CD4-positive, alpha-beta T cell treated with Interleukin-12 subunit alpha and Interleukin-12 subunit beta, for 1 hour (primary cell): ENCODE data around the gene CENPH.
"Not testable (repeated sequence)": the region's sequence is repeated elsewhere in the genome, so short reads cannot be mapped to it uniquely, and the experiment has no call there.

Experiments
- DNase-seq: peaks from one replicate; pipeline ENCODE4 v3.0.0-alpha.2; 2020

The CENPH gene, protein sequence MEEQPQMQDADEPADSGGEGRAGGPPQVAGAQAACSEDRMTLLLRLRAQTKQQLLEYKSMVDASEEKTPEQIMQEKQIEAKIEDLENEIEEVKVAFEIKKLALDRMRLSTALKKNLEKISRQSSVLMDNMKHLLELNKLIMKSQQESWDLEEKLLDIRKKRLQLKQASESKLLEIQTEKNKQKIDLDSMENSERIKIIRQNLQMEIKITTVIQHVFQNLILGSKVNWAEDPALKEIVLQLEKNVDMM

GRCh38 chr5:69189162-69190086 is at the start of gene CENPH:
TSS of gene CENPH (plus strand) at chr5:69189583. CDS start at chr5:69189635, 52 bp downstream.
- peak; percentile 92 for DNase-seq

GRCh38 chr5:69140239-69140638 is 49.1 kb upstream of the CENPH start:
- not testable (repeated sequence) for DNase-seq

- no peak for DNase-seq
Measured at GRCh38 chr5:69140827-69141226, 48.6 kb upstream of the CENPH start.

DNA sequence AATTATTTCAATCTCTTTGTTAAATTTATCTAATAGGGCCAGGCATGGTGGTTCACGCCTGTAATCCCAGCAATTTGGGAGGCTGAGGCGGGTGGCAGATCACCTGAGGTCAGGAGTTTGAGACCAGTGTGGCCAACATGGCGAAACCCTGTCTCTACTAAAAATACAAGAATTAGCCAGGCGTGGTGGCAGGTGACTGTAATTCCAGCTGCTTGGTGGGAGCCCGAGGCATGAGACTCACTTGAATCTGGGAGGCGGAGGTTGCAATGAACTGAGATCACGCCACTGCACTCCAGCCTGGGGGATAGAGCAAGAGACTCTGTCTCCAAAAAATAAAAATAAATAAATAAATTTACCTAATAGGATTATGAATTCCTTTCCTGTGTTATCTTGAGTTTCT is 40.8 kb upstream of the CENPH start:
- DNase-seq, result not testable (repeated sequence)

DNA sequence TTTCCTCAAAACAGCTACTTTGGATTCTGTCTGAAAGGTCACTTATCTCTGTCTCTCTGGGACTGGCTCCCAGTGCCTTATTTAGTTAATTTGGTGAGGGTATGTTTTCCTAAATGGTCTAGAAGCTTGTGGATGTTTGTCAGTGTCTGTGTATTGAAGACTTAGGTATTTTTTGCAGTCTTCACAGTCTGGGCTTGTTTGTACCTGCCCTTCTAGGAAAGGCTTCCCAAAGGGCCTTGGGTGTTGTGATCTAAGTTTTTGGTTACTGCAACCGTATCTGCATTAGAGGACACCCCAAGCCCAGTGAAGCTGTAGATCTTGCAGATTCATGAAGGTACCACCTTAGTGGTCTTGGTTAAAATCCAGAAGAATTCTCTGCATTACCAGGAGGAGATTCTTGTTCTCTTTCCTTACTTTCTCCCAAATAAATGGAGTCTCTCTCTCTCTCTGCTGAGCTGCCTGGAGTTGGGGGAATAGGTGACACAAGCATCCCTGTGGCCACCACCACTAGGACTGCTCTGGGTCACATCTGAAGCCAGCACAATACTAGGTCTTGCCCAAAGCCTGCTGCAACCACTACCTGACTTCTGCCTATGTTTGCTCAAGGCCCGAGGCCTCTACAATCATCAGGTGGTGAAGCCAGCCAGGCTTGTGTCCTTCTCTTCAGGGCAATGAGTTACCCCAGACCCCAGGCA is 40.3 kb upstream of the CENPH start:
- no peak for DNase-seq

DNA sequence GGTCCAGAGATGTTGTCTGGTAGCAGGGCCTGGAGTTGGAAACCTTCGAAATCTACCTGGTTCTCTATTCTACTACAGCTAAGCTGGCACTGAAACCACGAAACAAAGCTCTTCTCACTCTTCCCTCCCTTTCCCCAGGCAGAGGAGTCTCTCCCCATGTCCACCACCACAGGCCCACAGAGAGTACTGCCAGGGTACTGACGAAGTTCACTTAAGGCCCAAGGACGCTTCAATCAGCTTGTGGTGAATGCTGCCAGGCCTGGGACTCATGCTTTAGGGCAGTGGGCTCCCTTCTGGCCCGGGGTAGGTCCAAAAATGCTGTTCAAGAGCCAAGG is 39.7 kb upstream of the CENPH start:
- no peak for DNase-seq

DNA sequence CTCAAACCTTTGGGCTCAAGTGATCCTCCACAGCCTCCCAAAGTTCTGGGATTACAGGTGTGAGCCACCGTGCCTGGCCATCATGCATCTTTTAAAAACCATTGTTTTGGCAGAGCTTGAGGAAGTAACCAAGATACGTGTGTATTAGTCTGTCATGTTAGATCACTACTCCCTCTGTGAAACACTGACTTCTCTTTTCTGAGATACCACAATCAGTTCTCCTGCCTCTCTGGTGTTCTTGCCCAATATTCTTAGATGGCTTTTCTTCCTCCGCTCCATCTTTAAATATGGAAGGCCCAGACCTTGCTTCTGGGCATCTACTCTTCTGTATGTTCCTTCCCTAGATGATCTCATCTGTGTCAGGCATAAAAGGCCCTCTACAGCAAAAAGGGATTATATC is 36.7 kb upstream of the CENPH start:
- DNase-seq, result no peak

DNA sequence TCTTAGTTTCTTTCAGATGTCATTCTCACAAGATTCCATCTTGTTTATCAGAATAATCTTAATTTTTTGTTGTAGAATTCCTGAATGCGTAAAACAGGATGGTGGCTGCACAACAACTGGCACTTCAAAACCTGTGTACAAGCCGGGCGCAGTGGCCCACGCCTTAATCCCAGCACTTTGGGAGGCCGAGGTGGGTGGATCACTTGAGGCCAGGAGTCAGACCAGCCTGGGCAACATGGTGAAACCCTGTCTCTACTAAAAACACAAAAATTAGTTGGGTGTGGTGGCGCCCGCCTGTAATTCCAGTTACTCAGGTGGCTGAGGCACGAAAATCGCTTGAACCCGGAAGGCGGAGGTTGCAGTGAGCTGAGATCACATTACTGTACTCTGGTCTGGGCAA is 32.9 kb upstream of the CENPH start:
- DNase-seq, result no peak

- DNase-seq, result no peak
Measured at GRCh38 chr5:69158039-69158438, 31.3 kb upstream of the CENPH start.

DNA sequence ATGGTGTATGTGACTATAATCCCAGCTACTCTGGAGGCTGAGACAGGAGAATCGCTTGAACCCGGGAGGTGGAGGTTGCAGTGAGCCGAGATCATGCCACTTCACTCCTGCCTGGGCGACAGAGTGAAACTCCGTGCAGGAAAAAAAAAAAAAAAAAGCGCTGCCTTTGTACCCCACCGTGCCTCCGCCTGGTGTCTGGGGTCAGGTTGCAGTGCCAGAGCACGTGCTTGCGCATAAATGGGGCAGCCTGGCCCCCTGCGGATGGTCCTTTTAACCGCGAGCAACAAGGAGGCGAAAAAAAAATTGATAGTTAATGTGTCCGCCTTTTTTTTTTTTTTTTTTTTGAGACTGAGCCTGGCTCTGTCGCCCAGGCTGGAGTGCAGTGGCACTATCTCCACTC is 28.7 kb upstream of the CENPH start:
- DNase-seq, result no peak

- peak; percentile 97 for DNase-seq
Measured at GRCh38 chr5:69166686-69167492, 22.5 kb upstream of the CENPH start, which contains the start of gene CCNB1. TSS of gene CCNB1 (plus strand) at chr5:69167150. CDS start at chr5:69167263, 113 bp downstream.

DNA sequence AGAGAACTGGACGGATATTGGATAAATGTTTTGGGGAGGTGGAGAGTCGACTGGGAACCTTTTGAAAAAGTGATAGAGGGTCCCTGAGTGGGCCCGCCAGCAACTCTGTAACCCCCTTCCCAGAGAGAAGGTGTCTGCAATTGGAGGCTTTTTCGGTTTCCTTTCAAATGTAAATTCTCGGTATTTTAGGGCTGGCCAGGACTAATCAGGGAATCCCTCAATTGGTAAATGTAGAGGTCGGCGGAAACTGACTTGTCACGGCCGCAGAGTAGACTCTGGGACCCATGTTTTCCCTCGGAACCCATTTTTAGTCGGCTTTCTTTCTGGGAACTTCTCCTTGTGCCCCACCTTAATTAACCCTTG is 21.9 kb upstream of the CENPH start:
- DNase-seq, result no peak

DNA sequence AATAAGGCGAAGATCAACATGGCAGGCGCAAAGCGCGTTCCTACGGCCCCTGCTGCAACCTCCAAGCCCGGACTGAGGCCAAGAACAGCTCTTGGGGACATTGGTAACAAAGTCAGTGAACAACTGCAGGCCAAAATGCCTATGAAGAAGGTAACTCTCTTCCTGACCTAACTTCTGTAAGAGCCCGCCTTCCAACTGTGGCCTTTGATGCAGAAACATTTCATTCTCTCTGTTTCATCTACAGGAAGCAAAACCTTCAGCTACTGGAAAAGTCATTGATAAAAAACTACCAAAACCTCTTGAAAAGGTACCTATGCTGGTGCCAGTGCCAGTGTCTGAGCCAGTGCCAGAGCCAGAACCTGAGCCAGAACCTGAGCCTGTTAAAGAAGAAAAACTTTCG is 21.5 kb upstream of the CENPH start:
- no peak for DNase-seq

GRCh38 chr5:69170495-69170894 is 18.9 kb upstream of the CENPH start:
- no peak for DNase-seq

- no peak for DNase-seq
Measured at GRCh38 chr5:69170969-69171368, 18.4 kb upstream of the CENPH start.

DNA sequence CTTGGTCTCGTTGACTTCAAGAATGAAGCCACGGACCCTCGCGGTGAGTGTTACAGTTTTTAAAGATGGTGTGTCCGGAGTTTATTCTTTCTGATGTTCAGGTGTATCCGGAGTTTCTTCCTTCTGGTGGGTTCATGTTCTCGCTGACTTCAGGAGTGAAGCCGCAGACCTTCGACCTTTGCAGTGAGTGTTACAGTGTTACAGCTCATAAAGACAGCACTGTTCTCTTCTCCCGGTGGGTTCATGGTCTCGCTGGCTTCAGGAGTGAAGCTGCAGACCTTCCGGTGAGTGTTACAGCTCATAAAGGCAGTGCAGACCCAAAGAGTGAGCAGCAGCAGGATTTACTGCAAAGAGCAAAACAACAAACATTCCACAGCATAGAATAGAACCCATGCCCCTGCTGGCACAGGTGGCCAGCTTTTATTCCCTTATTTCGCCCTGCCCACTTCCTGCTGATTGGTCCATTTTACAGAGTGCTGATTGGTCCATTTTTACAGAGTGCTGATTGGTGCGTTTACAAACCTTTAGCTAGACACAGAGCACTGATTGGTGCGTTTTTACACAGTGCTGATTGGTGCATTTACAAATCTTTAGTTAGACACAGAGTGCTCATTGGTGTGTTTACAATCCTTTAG is 7.6 kb upstream of the CENPH start:
- DNase-seq, result not testable (repeated sequence)

DNA sequence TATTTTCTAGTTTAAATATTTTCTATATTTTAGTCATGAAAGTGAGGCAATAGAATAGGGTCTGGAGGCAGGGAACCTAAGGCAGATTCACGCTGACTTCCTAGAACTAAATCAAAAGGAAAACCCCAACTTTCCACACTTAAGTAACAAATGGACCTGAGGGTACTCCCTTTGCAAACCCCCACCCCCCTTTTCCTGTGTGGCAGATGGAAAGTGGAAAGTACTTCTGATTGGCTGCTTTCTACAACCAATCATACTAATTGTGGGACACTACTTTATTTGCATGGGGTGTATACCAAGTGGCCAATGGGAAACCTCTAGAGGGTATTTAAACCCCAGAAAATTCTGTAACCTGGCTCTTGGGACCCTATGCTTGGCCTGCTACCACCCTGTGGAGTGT is 4.8 kb upstream of the CENPH start:
- DNase-seq, result no peak

GRCh38 chr5:69187342-69187741 is 2.0 kb upstream of the CENPH start:
- no peak for DNase-seq

- DNase-seq, result no peak
Measured at GRCh38 chr5:69188811-69189161, 597 bp upstream of the CENPH start.

- DNase-seq, result no peak
Measured at GRCh38 chr5:69202497-69202896, 13.1 kb downstream of the CENPH start.

DNA sequence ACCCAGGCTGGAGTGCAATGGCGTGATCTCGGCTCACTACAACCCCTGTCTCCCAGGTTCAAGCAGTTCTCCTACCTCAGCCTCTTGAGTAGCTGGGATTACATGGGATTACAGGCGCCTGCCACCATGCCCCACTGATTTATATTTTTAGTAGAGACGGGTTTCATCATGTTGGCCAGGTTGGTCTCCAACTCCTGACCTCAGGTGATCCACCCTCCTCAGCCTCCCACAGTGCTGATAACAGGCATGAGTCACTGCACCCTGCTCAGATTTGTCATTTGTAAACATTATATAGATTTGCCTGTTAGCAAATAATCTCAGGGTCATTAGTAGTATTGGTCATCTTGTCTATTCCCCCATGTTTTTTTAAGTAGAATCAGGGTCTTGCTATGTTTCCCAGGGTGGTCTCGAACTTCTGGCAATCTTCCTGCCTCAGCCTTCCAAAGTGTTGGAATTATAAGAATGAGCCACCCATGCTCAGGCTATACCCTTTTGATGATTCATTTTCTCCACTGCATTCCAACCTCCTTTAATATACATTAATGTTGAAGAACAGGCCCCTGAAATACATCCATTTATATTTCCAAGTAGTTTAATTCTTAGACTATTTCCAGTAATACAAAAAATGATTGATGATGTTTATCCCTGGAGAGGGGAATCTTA is 17.3 kb downstream of the CENPH start:
- no peak for DNase-seq

- DNase-seq, result no peak
Measured at GRCh38 chr5:69209602-69210001, 20.2 kb downstream of the CENPH start.
